Measurements from ENCODE around the gene HACL1. TPM values are rescaled to one million over a fixed set of nuclear protein-coding genes. Genes with fewer than 3 reads are reported as not detected.

The HACL1 gene
- total and polyA plus RNA-seq, 2 donors (not counting 3 experiments of a cell fraction or from before 2014, with no cell fraction given), result 16.5 to 27.4 TPM

DNA sequence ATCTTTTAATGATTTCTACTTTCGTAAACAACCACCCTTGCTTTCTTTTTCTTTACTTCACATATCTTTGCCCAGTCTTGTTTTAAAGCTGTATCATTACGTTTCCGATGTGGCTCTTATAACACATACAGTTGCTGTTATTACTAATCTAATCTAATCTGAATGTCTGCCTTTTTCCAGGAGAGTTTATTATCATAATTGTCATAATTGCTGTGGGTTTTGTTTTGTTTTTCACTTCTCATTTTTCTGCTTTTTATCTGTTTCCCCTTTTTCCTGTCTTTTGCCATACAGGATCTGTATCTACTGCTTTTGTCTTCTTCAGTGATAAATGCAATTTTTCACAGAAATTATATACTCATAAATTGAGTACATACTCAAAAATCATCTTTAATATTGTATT lies 24.9 kb downstream of the HACL1 start:
- H2AFZ ChIP-seq (ENCODE audit: low read depth, low read length), result no peak overlapping the region
- no peak overlapping the region for H3K27ac ChIP-seq (ENCODE audit: insufficient read depth, low read depth, low read length)
- intact Hi-C loops (cut with micrococcal nuclease), result no loop called here
- H3K27me3 ChIP-seq (ENCODE audit: control insufficient read depth in 2 of 2, insufficient read depth in 2 of 2, low read length in 2 of 2), result no peaks in the 10 kb centered on the region
- DNase-seq (ENCODE audit: low read depth, low spot score) (no peak), FAIRE-seq (no peak)
- H3K4me2 ChIP-seq (ENCODE audit: insufficient read depth, low read length), result no peak overlapping the region
- no TSS peak for BruUV-seq (replicated peaks)
- no peak overlapping the region for H3K4me3 ChIP-seq (replicated peaks in 1 of 3; ENCODE audit: insufficient read depth in 1 of 3, low read depth in 1 of 3, low read length in 3 of 3)
- no peak overlapping the region for H3K9ac ChIP-seq (replicated peaks; ENCODE audit: extremely low read depth, insufficient read depth, low read length)
- ChIA-PET CTCF (no interaction called here), POLR2A (no interaction called here)
- dilution Hi-C loops (cut with MboI; ENCODE audit: extremely low pct_ligation_motif_present, low sequenced_read_pairs), result no loop called here
- no peaks in the 10 kb centered on the region for H3K4me1 ChIP-seq (ENCODE audit: control insufficient read depth, extremely low read depth, insufficient read depth, low read length)
- no peak for TF ChIP-seq MYC (IDR thresholded peaks at IDR 0.05; ENCODE audit: low read depth, low read length)
- peaks cover 2% of the 10 kb centered on the region in 2 experiments for H3K36me3 ChIP-seq (ENCODE audit: control insufficient read depth in 2 of 2, extremely low read depth in 1 of 2, insufficient read depth in 2 of 2, low read length in 2 of 2)
- no peaks in the 10 kb centered on the region for H3K9me3 ChIP-seq (replicated peaks; ENCODE audit: control insufficient read depth, insufficient read depth, low read length)
- H3K79me2 ChIP-seq (ENCODE audit: control insufficient read depth, insufficient read depth, low read length), result no peaks in the 10 kb centered on the region
- no peaks in the 10 kb centered on the region for H3K9me1 ChIP-seq (replicated peaks; ENCODE audit: control insufficient read depth, extremely low read depth, insufficient read depth, low read length)
- no peaks in the 10 kb centered on the region for H4K20me1 ChIP-seq (replicated peaks; ENCODE audit: control insufficient read depth, extremely low read depth, insufficient read depth, low read length)

DNA sequence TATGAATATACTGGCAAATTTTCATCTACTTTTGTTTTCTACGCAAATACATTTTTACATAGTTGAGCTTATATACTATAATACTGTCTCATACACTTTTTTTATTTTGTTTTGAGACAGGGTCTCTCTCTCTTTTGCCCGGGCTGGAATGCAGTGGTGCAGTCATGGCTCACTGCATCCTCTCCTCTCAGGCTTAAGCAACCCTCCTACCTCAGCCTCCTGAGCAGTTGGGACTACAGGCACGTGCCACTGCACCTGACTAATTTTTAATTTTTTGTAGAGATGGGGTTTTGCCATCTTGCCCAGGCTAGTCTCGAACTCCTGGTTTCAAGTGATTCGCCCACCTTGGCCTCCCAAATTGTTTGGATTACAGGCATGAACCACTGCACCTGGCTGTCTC lies 25.9 kb downstream of the HACL1 start:
- Histone ChIP-seq H3K36me3 (ENCODE audit: control insufficient read depth in 2 of 2, extremely low read depth in 1 of 2, insufficient read depth in 2 of 2, low read length in 2 of 2) (peaks cover 2% of the 10 kb centered on the region in 2 experiments), H4K20me1 (replicated peaks; ENCODE audit: control insufficient read depth, extremely low read depth, insufficient read depth, low read length) (no peaks in the 10 kb centered on the region), H3K9me1 (replicated peaks; ENCODE audit: control insufficient read depth, extremely low read depth, insufficient read depth, low read length) (no peaks in the 10 kb centered on the region), H3K4me3 (replicated peaks in 1 of 3; ENCODE audit: insufficient read depth in 1 of 3, low read depth in 1 of 3, low read length in 3 of 3) (no peak overlapping the region), H3K4me2 (ENCODE audit: insufficient read depth, low read length) (no peak overlapping the region), H3K27ac (ENCODE audit: insufficient read depth, low read depth, low read length) (no peak overlapping the region), H3K9ac (replicated peaks; ENCODE audit: extremely low read depth, insufficient read depth, low read length) (no peak overlapping the region), H3K79me2 (ENCODE audit: control insufficient read depth, insufficient read depth, low read length) (no peaks in the 10 kb centered on the region), H3K27me3 (ENCODE audit: control insufficient read depth in 2 of 2, insufficient read depth in 2 of 2, low read length in 2 of 2) (no peaks in the 10 kb centered on the region), H2AFZ (ENCODE audit: low read depth, low read length) (no peak overlapping the region), H3K9me3 (replicated peaks; ENCODE audit: control insufficient read depth, insufficient read depth, low read length) (no peaks in the 10 kb centered on the region), H3K4me1 (ENCODE audit: control insufficient read depth, extremely low read depth, insufficient read depth, low read length) (no peaks in the 10 kb centered on the region)
- TF ChIP-seq, protein P1, sequence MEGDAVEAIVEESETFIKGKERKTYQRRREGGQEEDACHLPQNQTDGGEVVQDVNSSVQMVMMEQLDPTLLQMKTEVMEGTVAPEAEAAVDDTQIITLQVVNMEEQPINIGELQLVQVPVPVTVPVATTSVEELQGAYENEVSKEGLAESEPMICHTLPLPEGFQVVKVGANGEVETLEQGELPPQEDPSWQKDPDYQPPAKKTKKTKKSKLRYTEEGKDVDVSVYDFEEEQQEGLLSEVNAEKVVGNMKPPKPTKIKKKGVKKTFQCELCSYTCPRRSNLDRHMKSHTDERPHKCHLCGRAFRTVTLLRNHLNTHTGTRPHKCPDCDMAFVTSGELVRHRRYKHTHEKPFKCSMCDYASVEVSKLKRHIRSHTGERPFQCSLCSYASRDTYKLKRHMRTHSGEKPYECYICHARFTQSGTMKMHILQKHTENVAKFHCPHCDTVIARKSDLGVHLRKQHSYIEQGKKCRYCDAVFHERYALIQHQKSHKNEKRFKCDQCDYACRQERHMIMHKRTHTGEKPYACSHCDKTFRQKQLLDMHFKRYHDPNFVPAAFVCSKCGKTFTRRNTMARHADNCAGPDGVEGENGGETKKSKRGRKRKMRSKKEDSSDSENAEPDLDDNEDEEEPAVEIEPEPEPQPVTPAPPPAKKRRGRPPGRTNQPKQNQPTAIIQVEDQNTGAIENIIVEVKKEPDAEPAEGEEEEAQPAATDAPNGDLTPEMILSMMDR (IDR thresholded peaks at IDR 0.05; ENCODE audit: extremely low read depth in 1 of 2, insufficient read depth in 1 of 2, low read depth in 1 of 2, low read length in 2 of 2), result no peak
- TF ChIP-seq POLR2AphosphoS5 (IDR thresholded peaks at IDR 0.05; ENCODE audit: insufficient read depth, low read depth, low read length), result no peak
- TF ChIP-seq FOS (IDR thresholded peaks at IDR 0.05; ENCODE audit: borderline replicate concordance, insufficient read depth, low read length), result no peak
- TF ChIP-seq, protein P2, sequence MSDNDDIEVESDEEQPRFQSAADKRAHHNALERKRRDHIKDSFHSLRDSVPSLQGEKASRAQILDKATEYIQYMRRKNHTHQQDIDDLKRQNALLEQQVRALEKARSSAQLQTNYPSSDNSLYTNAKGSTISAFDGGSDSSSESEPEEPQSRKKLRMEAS (IDR thresholded peaks at IDR 0.05; ENCODE audit: insufficient read depth, insufficient read length), result no peak
- no peak for TF ChIP-seq EZH2 (IDR thresholded peaks at IDR 0.05; ENCODE audit: borderline replicate concordance, low read depth, low read length, severe bottlenecking)
- no peak for TF ChIP-seq JUN (IDR thresholded peaks at IDR 0.05; ENCODE audit: borderline replicate concordance, insufficient read depth, insufficient read length, low read depth)
- no peak for TF ChIP-seq POLR2A (IDR thresholded peaks at IDR 0.05; ENCODE audit: low read depth, low read length)
- TF ChIP-seq MYC (IDR thresholded peaks at IDR 0.05; ENCODE audit: low read depth, low read length), result no peak
- no peak for TF ChIP-seq GATA2 (IDR thresholded peaks at IDR 0.05; ENCODE audit: insufficient read depth, insufficient read length, low read depth, low read length)
- intact Hi-C loops (cut with micrococcal nuclease), result no loop called here
- BruUV-seq (replicated peaks), result no TSS peak
- CTCF ChIA-PET, result no interaction called here
- DNase-seq (ENCODE audit: low read depth, low spot score) (no peak), FAIRE-seq (no peak)
- dilution Hi-C loops (cut with MboI; ENCODE audit: extremely low pct_ligation_motif_present, low sequenced_read_pairs), result no loop called here
- POLR2A ChIA-PET, result no interaction called here
